HG02943 (cell line): ENCODE measurements around the gene IMP3.

Experiments used
- ATAC-seq: cut with Tn5 transposase; IDR thresholded peaks from one replicate; pipeline ENCODE4 v1.9.1; 2021; ENCODE audit warnings: mild to moderate bottlenecking, low read depth, moderate library complexity; ENCODE audit not compliant: unreplicated experiment

Gene IMP3

GRCh38 chr15:75673426-75674235 lies 33.6 kb upstream of the IMP3 start:
- ATAC-seq = no peak

GRCh38 chr15:75672646-75673425 lies 32.8 kb upstream of the IMP3 start:
- no peak for ATAC-seq

GRCh38 chr15:75671730-75672602 lies 31.9 kb upstream of the IMP3 start:
- ATAC-seq = no peak

- ATAC-seq = no peak
These were observed 29.8 kb upstream of the IMP3 start for GRCh38 chr15:75669879-75670212.

GRCh38 chr15:75669191-75669878 lies 29.3 kb upstream of the IMP3 start:
- no peak for ATAC-seq

- no peak for ATAC-seq
These were observed 26.9 kb upstream of the IMP3 start for GRCh38 chr15:75666823-75667501.

- no peak for ATAC-seq
These were observed 24.0 kb upstream of the IMP3 start for GRCh38 chr15:75663931-75664421.

- ATAC-seq = no peak
These were observed 22.9 kb upstream of the IMP3 start for GRCh38 chr15:75662823-75663519.

GRCh38 chr15:75661756-75662140 lies 21.7 kb upstream of the IMP3 start:
- ATAC-seq = no peak

- no peak for ATAC-seq
These were observed 21.2 kb upstream of the IMP3 start for GRCh38 chr15:75661100-75661755.

- ATAC-seq = no peak
These were observed 20.1 kb upstream of the IMP3 start for GRCh38 chr15:75659928-75660645.

GRCh38 chr15:75659141-75659771 lies 19.2 kb upstream of the IMP3 start:
- ATAC-seq = no peak

- ATAC-seq = no peak
These were observed 16.8 kb upstream of the IMP3 start for GRCh38 chr15:75656813-75657212.

GRCh38 chr15:75656331-75656730 lies 16.3 kb upstream of the IMP3 start:
- no peak for ATAC-seq

- ATAC-seq = no peak
These were observed 15.9 kb upstream of the IMP3 start for GRCh38 chr15:75655931-75656330.

- no peak for ATAC-seq
These were observed 14.3 kb upstream of the IMP3 start for GRCh38 chr15:75654201-75654907.

GRCh38 chr15:75653347-75653913 lies 13.4 kb upstream of the IMP3 start:
- ATAC-seq = no peak
